Mesothelial cell of epicardium (in vitro differentiated cells): ENCODE data around the gene RAD50. TPM values are rescaled to one million over a fixed set of nuclear protein-coding genes. Genes with fewer than 3 reads are reported as not detected.

ENCODE experiments used
- DNase-seq, 2 experiments: peaks; one replicate each; pipeline ENCODE4 v3.0.0; 2021; ENCODE audit warnings: low spot score in 2 of 2; ENCODE audit not compliant: unreplicated experiment in 2 of 2
- H3K27ac Mint-ChIP-seq: 2 replicates; pipeline ENCODE4 v1.8.0; 2021; ENCODE audit warnings: mixed read lengths
- H3K27me3 Mint-ChIP-seq: 2 replicates; pipeline ENCODE4 v1.8.0; 2021; ENCODE audit warnings: low read depth, mixed read lengths
- H3K36me3 Mint-ChIP-seq: 2 replicates; pipeline ENCODE4 v1.8.0; 2021; ENCODE audit warnings: mixed read lengths
- H3K4me1 Mint-ChIP-seq: 2 replicates; pipeline ENCODE4 v1.8.0; 2021; ENCODE audit warnings: mixed read lengths
- H3K4me3 Mint-ChIP-seq: 2 replicates; pipeline ENCODE4 v1.8.0; 2021; ENCODE audit warnings: mild to moderate bottlenecking, moderate library complexity, mixed read lengths
- H3K9me3 Mint-ChIP-seq: 2 replicates; pipeline ENCODE4 v1.8.0; 2021; ENCODE audit warnings: mixed read lengths
- total RNA-seq: library from RNA; stranded (reverse); gene quantifications from 3 replicates; pipeline ENCODE4 v1.2.1, GENCODE V29; 2021
- TF ChIP-seq, protein P1 (sequence below): fragments of 200-600 bp; sonication (generic); IDR thresholded peaks from one replicate; pipeline ENCODE4 v1.5.0; 2021; ENCODE audit warnings: antibody characterized with exemption; ENCODE audit not compliant: unreplicated experiment

RAD50 gene
- total RNA-seq, 1 donor from 2014 or later, result 50.3 TPM

DNA sequence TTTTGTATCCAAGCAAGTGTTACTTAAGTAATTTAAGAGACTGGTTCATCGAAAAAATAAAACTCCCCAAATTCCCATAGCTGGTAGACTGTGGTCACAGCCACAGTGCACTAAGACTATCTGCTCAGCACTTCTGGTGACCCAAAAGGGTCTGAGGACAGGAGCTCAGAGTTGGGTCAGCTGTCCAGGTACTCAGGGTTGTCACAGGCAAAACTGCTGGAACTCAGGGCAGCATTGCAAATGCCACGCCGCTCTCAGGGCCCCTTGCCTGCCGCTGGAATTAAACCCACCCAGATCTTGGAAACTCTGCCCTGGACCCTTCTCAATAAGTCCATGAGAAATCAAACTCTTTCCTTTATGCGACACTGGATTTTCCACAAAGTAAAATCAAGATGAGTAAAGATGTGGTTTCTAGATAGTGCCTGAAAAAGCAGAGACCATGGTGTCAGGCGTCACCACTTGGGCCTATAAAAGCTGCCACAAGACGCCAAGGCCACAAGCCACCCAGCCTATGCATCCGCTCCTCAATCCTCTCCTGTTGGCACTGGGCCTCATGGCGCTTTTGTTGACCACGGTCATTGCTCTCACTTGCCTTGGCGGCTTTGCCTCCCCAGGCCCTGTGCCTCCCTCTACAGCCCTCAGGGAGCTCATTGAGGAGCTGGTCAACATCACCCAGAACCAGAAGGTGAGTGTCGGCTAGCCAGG is 101.1 kb downstream of the RAD50 start, which contains the start of gene IL13:
Gene IL13, plus strand, starts transcription at position 498 of the 705 bp plus-strand sequence. Its CDS starts 14 bp downstream, at position 512.
- TF ChIP-seq, protein P1, sequence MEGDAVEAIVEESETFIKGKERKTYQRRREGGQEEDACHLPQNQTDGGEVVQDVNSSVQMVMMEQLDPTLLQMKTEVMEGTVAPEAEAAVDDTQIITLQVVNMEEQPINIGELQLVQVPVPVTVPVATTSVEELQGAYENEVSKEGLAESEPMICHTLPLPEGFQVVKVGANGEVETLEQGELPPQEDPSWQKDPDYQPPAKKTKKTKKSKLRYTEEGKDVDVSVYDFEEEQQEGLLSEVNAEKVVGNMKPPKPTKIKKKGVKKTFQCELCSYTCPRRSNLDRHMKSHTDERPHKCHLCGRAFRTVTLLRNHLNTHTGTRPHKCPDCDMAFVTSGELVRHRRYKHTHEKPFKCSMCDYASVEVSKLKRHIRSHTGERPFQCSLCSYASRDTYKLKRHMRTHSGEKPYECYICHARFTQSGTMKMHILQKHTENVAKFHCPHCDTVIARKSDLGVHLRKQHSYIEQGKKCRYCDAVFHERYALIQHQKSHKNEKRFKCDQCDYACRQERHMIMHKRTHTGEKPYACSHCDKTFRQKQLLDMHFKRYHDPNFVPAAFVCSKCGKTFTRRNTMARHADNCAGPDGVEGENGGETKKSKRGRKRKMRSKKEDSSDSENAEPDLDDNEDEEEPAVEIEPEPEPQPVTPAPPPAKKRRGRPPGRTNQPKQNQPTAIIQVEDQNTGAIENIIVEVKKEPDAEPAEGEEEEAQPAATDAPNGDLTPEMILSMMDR, result no peak
- Mint-ChIP-seq H3K9me3 (no peaks in the 10 kb centered on the region), H3K4me1 (peaks cover 20% of the 10 kb centered on the region), H3K27ac (no peak within 1 kb of the TSS), H3K27me3 (peaks cover 50% of the 10 kb centered on the region), H3K36me3 (no peaks in the 10 kb centered on the region), H3K4me3 (peak within 1 kb of the TSS; percentile 17)
- DNase-seq, result no peak

DNA sequence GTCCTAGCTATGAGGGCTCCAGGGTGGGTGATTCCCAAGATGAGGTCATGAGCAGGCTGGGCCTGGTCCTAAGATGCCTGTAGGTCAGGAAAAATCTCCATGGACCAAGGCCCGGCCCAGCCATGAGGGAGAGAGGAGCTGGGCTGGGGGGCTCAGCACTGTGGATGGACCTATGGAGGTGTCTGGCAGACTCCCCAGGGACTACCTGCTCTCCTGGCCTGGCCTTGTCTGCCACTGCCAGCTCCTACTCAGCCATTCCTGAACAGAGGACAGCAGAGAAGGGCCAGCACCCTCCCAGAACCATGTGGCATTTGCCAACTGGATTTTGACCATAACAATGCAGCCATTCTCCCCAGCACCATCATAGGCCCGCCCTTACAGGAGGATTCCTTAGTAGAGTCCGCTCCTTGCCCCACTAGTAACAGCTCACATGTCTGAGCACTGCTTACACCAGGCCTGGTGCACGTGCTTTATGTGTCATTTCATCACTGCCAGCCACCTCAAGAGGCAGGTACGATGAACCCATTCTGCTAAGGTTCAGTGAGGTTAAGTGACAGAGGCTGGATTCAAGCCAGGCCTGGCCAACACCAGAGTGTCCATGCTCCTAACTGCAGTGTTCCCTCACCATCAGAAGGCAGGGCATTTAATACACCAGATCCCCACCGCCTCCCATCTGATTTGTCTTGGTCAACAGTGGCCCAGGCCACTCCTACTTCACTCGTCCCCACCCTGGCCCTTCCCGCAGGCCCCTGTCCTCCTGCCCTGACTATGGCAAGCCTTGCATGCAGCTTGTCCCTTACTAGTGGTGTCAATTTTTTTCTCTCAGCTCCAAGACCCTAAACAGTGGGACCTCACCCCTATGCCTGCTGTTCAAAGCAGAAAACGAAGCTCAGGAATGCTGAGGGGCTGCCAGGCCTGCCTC is 101.9 kb downstream of the RAD50 start:
- Mint-ChIP-seq H3K4me3 (no peak overlapping the region), H3K27ac (no peak overlapping the region), H3K9me3 (no peaks in the 10 kb centered on the region)

DNA sequence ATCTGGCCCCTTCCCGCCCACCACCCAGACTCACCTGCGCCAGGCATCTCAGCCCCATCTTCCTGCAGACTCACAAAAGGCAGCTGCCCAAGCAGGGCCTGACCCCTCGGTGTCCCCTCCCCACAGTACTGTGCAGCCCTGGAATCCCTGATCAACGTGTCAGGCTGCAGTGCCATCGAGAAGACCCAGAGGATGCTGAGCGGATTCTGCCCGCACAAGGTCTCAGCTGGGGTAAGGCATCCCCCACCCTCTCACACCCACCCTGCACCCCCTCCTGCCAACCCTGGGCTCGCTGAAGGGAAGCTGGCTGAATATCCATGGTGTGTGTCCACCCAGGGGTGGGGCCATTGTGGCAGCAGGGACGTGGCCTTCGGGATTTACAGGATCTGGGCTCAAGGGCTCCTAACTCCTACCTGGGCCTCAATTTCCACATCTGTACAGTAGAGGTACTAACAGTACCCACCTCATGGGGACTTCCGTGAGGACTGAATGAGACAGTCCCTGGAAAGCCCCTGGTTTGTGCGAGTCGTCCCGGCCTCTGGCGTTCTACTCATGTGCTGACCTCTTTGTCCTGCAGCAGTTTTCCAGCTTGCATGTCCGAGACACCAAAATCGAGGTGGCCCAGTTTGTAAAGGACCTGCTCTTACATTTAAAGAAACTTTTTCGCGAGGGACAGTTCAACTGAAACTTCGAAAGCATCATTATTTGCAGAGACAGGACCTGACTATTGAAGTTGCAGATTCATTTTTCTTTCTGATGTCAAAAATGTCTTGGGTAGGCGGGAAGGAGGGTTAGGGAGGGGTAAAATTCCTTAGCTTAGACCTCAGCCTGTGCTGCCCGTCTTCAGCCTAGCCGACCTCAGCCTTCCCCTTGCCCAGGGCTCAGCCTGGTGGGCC is 103.1 kb downstream of the RAD50 start:
- Mint-ChIP-seq H3K36me3 (no peaks in the 10 kb centered on the region), H3K4me1 (peaks cover 35% of the 10 kb centered on the region), H3K4me3 (no peak overlapping the region), H3K27ac (no peak overlapping the region), H3K27me3 (peaks cover 33% of the 10 kb centered on the region), H3K9me3 (no peaks in the 10 kb centered on the region)
- DNase-seq, result no peak
- TF ChIP-seq, protein P1, result no peak

More for the DNA sequence above, 101.9 kb downstream of the RAD50 start:
- TF ChIP-seq, protein P1, result no peak
- peaks cover 45% of the 10 kb centered on the region for H3K27me3 Mint-ChIP-seq
- peaks cover 27% of the 10 kb centered on the region for H3K4me1 Mint-ChIP-seq
- DNase-seq, result no peak
- no peaks in the 10 kb centered on the region for H3K36me3 Mint-ChIP-seq

DNA sequence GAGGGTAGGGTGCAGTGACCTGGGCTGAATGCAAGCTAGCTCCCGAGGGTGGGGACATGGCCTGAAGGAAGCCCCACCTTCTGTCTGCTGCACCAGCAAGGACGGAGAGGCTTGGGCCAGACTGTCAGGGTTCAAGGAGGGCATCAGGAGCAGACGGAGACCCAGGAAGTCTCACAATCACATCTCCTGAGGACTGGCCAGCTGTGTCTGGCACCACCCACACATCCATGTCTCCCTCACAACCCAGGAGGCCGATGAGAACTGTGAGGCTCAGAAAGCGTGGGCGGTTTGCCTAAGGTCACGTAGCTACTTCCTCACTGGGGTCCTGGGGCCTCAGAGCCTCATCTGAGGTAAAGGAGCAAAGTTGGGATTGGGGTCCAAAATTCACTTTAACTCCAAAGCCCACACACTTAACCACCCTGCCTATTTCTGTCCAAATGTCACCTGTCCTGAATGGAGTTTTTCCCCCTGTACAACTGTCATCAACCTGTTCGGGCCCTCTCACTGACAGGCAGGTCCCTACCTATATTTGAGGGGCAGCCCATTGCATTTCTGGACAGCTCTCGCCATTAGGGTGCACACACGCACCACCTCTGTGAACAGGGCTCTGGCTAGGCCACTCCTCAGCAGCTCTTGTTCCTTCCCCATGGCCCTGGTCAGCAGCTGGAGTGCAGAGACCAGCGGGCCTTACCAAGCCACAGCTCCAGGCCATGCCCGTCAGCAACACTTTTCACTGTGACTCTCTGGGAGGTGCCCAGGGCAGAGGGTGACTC is 104.6 kb downstream of the RAD50 start:
- peaks cover 22% of the 10 kb centered on the region for H3K27me3 Mint-ChIP-seq
- no peak for DNase-seq
- no peak overlapping the region for H3K4me3 Mint-ChIP-seq
- TF ChIP-seq, protein P1, result no peak
- no peaks in the 10 kb centered on the region for H3K36me3 Mint-ChIP-seq
- no peak overlapping the region for H3K27ac Mint-ChIP-seq
- peaks cover 35% of the 10 kb centered on the region for H3K4me1 Mint-ChIP-seq
- no peaks in the 10 kb centered on the region for H3K9me3 Mint-ChIP-seq
